Measurements from ENCODE around the gene CREB1.

The CREB1 gene

DNA sequence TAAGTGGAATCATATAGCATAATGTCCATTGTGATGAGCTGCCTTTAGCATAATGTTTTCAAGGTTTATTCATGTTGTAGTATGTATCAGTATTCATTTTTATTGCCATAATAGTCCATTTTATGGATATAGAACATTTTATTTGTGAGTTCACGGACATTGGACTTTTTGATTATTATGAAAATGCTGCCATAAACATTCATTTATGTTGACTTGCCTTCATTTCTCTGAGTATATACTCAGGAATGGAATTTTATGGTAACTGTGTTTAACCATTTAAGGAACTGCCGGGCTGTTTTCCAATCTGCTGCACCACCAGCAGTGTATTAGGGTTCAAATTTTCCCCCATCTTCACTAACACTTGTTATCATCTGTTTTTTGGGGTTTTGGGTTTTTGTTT lies 12.2 kb downstream of the CREB1 start:
- no peak for DNase-seq (ENCODE audit: low read depth in 2 of 2)

DNA sequence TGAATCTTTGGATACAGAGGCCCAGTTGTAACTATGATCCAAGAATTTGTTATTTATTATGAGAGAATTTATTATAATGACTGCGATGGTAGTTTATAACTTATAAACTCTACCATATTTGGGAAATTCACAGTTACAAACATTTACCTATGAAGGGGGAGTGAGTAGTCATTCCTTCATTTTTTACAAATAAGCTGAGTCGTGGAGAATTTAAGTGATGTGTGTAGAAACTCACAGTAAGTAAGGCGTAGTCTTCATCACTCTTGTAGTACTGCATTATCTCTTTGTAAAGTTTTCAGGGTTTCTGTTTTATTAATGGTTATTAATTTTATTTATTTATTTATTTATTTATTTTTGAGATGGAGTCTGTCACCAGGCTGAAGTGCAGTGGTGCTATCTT lies 13.5 kb downstream of the CREB1 start:
- DNase-seq (ENCODE audit: low read depth in 2 of 2), result no peak

DNA sequence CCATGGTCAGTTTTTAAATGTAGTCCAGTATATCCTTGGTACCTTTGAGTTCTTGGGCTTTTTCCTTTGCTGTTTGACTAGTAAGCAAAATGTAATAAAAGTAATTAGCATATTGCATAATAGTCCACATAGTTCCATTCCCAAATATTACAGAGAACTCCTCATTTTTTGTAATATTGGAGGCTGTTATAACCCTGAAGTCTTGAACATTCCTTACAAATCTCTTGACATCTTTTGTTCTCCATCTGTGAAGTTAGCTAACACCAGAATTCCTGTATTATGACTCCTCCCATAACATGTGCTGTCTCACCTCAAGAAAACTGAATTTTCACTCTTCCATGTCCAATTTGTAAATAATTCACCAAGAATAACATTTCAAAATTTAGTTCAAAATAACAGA lies 17.1 kb downstream of the CREB1 start:
- no peak for DNase-seq (ENCODE audit: low read depth in 2 of 2)

DNA sequence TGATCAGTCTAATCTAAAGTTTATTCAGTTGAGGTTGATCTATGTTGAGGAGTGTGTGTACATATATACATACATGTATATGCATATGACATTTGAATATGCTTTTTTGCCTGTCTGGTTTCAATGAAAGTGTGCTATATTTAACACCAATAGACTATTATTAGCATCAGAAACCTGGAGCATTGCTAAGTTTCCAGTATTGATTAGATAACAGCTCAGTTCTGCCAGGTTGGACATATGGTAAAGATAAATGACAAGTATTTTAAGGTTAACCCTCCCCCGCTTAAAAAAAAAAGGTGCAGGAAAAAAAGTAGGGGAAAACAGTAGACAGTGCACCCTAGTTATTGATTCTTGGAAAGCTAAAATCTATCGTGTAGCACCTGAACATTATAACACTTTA lies 19.4 kb downstream of the CREB1 start:
- no peak for DNase-seq (ENCODE audit: low read depth in 2 of 2)

DNA sequence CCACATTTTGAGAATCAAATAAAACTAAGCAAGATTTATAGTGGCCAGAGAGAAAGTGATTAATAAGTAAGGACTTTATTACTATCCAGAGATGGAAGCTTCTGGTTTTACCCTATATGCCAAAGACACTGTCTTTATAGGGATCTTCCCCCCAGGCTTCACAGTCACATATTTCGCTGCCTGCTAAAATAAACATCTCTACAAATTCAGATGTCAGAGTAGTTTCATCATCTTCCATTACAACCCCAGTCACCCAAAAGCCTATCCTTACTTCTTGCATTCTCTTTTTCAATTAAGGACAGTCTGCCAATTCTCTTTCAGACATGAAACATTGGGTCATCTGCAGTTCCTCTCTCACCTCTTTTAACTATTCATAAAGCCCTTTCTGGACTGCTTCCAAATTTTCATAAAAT lies 28.3 kb downstream of the CREB1 start:
- no peak for DNase-seq (ENCODE audit: low read depth in 2 of 2)

DNA sequence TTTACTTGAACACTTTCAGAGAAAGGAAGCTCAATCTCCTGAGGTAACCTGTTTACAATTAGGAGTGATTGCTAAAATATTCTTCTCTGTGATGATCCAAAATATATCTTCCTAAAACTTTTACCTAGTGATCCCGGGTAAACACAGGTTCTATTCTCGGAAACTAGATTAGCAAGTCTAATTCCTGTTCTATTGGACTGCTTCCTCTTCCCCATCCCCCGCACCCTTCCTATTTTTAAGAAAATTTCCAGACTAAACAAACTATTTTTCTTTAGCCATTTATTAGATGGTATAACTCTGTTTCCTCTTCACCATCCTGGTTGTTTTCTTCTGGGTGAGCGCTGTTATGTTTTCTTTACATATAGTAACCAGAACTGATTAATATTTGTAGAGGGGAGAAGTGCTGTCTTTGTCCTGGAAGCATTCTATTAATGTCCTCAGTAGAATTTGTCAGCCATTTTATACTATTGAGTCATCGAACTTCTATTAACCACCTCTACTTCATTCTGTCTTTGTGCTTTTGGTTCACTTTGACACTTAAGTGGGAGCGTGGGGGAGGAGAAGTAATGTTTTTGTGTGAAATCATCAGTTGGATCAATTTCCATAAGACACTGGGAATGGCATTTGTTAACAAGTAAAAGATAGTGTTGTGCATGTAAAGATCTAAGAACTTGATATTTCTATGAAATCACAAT lies 31.8 kb downstream of the CREB1 start:
- no peak for DNase-seq (ENCODE audit: low read depth in 2 of 2)

DNA sequence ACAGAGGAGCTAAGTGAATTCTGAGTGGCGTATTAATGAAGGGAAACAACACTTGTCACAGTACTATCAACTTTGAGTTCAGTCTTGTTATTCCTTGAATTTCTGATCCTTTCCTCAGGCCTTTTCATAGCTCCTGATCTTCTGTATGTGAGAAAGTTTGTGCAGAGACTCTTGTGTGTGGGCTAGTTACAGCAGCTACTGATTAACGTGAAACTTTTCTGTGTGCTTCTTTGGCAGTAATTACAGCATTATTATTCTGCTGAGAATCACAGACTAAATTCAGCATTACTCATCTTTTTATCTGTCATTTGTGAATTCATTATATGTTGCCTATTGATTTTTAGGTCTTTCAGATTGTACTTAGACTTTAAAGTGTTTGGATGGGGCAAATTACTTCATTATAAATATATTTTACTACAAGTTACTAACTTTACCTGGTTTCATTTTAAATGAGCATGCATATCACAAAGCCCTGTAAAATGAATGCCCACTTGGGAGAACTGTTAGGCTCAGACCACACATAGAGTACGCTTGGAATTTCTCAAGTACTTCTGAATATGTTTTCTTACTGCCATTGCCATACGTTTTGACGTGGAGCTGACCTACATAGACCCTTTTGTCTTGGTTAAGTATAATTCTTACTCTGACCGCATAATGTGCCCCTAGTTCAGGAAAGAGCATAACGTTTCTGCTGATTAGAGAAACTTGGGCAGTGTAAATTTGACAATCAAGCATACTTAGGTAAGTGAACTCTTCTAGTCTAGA lies 36.2 kb downstream of the CREB1 start:
- DNase-seq (ENCODE audit: low read depth in 2 of 2), result no peak

DNA sequence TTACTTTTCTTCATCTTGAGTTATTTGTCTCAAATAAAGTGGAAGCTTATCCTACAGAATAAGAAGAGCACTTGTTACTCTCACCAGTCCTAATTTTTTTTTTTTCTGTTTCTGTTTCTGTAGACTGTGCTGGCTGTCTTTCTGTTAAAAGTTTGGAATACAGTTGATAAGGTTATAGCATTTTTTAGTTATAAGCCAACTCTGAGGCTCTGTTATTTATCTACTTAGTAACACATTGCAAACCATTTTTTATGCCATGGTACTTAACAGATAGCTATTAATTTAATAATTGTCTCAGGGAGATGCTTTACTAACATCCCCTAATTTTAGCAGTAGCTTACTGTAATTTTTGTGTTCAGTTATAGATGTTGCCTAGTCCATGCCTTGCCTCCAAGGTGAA lies 37.9 kb downstream of the CREB1 start:
- no peak for DNase-seq (ENCODE audit: low read depth in 2 of 2)

DNA sequence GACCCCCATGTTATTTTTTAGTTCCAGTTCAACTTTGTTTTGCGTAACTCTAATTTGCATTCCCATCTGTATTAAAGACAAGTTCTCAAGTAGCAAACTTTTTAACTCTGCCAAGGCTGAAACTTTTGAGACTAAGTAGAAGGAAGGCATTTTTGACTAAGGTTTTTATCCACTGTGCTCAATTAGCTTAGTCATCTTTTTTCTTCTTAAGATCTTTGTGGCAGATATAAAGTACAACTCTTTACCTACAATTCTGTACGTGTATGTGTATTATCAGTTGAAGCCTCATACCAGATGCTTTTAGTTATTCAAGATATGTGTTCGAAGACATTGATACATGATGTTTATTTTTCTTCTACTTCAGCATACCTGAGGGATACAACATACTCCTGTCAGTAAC lies 41.6 kb downstream of the CREB1 start:
- no peak for DNase-seq (ENCODE audit: low read depth in 2 of 2)

DNA sequence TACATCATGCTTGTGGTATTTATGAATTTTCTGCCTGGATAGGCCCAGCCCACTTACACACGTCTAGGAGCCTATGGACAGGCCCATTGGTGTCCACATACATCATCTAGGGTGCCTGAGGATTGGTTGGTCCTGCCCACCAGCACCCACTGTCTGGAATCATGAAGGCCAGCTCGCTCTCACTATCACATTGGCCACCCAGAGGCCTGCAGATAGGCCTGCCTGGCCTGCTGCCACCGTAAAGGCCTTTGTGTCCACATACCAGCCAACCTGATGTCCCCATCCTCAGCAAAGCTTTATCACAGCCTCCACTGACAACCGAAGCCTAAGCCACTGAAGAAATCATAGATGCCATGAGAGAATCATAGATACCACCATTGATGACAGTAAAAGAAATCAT lies 55.2 kb downstream of the CREB1 start:
- no peak for DNase-seq (ENCODE audit: low read depth in 2 of 2)

DNA sequence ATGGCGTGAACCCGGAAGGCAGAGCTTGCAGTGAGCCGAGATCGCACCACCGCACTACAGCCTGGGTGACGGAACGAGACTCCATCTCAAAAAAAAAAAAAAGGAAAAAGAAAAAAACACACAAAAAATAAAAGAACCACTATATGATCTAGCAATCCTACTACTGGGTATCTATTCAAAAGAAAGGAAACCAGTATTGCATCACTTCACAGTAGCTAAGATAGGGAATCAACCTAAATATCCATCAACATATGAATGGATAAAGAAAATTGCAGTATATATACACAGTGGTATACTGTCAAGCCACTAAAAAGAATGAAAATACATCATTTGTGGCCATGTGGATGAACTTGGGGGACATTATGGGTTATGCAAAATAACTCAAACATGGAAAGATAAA lies 57.5 kb downstream of the CREB1 start:
- DNase-seq (ENCODE audit: low read depth in 2 of 2), result no peak

DNA sequence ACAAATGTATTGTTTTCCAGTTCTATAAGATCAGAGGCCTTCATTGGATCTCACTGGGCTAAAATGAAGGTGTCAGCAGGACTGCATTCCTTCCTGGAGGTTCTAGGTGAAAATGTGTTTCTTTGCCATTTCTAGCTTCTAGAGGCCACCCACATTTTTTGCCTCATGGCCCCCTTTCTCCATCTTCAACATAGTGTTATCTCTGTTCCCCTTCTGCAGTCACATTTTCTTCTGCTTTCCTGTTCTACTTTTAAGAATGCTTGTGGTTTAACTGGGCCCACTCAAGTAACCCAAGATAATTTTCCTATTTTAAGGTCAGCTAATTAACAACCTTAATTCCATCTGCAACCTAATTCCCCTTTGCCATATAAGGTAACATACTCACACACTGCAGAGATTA lies 59.4 kb downstream of the CREB1 start:
- no peak for DNase-seq (ENCODE audit: low read depth in 2 of 2)

DNA sequence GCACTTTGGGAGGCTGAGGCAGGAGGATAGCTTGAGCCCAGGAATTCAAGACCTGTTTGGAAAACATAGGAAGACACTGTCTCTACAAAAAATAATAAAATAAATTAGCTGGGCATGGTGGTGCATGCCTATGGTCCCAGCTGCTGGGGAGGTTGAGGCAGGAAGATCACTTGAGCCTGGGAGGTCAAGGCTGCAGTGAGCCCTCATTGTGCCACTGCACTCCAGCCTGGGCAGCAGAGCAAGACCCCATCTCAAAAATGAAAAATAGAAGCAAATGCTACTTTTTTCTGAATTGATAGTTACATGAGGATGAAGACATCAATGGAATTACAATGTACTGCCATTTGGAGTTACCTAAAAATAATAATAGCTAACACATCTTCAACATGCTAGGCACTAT lies 63.5 kb downstream of the CREB1 start:
- DNase-seq (ENCODE audit: low read depth in 2 of 2), result no peak

DNA sequence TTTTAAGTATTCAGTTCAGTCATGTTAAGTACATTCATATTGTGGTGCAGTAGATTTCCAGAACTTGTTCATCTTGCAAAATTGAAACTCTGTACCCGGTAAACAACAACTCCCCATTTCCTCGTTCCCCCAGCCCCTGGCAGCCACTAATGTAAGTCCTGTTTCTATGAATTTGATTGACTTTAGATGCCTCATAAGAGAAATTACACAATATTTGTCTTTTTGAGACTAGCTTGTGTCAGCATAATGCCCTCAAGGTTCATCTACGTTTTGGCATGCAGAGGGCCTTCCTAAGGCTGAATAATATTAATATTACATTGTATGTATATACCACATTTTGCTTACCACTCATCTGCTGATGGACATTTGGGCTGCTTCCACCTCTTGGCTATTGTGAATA lies 64.5 kb downstream of the CREB1 start:
- DNase-seq (ENCODE audit: low read depth in 2 of 2), result no peak

DNA sequence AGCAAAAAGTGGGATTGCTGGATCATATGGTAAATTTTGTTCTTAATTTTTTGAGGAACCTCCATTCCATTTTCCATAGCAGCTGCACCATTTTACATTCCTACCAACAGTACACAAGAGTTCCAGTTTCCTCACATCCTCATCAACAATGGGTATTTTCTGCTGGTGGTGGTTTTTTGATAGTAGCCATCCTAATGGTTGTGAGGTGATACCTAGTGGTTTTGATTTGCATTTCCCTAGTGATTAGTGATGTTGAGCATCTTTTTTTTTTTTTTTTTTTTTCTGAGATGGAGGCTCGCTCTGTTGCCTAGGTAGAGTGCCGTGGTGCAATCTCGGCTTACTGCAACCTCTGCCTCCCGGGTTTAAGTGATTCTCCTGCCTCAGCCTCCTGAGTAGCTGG lies 65.0 kb downstream of the CREB1 start:
- no peak for DNase-seq (ENCODE audit: low read depth in 2 of 2)

DNA sequence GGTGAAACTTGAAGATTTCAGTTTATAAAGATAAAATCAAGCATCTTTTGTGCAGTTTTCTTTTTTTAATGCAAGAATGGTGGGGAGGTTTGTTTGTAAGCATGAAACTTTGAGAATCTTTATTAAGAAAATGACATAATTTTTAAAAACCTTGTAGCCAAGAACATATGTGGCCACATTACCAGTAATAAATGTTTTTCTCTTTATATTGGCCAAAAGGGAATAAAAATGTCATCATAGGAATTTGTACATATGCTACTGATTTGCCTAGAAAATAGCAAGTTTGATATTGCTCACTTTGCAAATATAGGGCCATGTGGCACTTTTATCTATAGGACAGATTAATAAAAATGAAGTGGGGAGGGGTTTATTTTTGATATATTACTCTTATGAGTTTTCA lies 69.9 kb downstream of the CREB1 start:
- no peak for DNase-seq (ENCODE audit: low read depth in 2 of 2)

DNA sequence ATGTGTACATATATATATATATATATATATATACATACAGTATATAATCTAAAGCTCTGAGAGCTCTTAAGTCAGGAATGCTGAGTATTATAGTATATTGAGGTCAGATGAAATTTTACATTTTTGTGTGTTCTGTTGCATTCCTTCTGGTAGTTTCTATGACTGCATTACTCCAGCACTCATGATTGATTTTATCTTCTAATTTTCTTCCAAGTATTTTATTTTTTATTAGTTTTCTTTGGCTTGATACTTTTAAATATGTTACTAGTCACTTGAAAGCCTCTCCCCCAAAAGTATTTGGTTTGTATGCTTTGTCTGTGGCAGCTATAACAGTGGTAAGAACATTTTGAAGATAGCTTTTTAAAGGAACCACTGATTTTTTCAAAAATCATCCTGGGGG lies 70.5 kb downstream of the CREB1 start:
- DNase-seq (ENCODE audit: low read depth in 2 of 2), result no peak

DNA sequence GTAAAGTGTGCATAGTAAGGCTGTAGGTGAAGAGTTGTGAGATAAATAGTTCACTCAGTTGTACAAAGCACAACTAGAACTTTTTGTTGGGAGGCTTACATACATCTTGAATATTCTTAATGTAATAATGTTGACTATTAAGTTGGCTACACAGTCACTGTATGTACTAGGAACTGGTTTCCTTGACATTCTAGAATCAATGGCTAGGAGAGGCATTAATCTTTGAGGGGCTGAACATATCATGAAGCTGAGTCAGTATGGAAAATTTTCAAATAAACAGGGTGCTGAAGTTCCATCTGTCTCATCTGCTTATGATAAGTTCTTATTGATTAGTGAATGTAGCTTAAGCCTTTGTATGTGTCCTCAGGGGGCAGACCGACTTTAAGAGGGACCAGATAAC lies 72.0 kb downstream of the CREB1 start:
- DNase-seq (ENCODE audit: low read depth in 2 of 2), result no peak

DNA sequence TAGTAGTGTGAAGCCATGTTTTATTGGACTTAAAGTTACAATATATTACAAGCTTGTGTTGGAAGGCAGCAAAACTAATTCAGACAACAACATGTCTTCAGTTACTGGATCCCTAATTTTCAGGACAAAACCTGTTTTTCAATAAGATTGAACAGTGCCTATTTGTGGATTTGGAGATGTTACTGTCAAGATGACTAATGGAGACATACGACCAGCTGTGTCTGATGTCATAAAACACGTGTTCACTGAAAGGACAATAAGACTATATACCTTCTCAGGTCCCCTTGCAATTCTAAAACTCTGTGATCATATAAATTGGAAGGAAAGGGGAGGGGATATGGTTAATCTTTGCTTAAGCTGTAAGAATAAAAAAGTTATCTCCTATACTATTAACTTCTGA lies 73.7 kb downstream of the CREB1 start:
- no peak for DNase-seq (ENCODE audit: low read depth in 2 of 2)

DNA sequence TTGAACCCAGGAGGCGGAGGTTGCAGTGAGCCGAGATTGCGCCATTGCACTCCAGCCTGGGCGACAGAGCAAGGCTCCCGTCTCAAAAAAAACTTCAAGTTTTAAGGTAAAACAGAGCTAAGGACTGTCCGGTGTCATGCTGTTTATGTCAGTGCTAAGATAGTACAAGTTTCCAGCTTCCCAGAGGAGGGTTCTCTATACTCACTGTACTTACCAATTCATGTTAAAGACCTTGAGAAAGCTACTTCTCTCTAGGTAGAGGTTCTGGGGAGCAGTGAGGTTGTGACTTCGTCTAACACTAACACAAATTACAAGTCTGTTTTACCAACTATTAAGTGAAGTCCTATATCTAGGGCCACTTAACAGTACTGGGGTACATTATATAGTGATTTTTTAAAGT lies 76.6 kb downstream of the CREB1 start:
- no peak for DNase-seq (ENCODE audit: low read depth in 2 of 2)

DNA sequence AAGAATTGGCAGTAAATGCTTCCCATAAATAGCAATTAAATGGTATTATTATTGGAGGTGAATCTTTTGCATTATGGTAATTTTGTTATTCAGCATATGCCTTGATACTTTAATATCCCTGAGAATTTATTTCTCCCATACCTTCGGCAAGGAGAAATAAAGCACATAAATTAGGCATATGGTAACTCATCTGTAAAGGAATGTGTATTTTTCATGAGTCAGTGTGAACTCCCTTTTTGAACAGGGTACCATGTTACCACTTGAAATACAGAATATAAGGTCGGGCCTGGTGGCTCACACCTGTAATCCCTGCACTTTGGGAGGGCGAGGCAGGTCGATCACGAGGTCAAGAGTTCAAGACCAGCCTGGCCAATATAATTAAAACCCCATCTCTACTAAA lies 77.1 kb downstream of the CREB1 start:
- no peak for DNase-seq (ENCODE audit: low read depth in 2 of 2)

DNA sequence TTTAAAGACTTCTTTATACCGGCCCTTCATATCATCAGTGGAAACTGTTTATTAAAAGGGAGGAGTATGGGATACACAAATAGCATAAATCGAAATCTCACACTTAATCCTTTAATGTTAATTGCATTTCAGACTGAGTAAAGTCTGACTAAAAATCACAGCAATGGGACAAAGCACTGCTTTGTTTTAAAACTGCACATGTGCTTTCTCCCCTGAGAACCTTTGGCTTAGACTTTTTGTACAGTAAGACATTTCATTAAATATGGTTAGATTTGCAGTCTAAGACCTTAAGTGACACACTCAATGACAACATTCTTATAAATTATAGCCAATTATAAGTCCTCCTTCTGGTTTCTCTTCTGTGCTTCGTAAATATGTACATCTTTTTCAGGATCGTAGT lies 83.0 kb downstream of the CREB1 start:
- no peak for DNase-seq (ENCODE audit: low read depth in 2 of 2)

DNA sequence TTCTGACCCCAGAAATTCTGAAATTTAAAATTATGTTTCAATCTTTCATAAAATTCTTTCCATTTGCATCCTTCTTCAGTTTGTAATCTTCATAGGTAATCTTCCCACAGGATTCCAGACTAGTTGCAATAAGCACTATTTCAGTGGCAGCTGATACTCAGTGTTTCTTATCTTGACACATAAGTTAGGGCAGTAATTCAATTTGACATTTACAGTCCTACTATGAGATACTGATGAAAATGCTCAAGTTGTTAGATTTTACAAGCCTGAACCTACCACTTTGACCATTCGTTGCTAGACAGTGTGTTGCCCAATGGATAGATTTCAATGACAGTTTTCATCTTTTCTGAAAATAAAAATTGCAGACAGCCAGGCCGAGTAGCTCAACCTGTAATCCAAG lies 85.1 kb downstream of the CREB1 start:
- DNase-seq (ENCODE audit: low read depth in 2 of 2), result no peak

DNA sequence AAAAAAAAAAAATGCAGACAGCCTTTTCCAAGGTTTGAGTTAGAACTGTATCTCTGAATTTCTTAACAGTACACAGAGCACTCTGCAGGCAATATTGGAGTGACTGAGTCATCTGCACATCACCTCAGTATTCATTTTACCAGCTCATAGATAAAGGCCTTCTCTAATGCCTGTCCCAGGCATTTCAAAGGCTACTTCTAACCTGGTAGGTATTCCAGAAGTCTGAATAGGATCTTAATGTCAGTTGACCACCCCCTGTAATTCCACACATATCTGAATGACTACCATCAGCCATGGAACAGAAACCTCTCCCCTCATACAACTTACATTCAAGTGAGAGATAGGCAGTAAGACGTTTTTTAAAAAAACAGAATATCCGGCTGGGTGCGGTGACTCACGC lies 86.4 kb downstream of the CREB1 start:
- DNase-seq (ENCODE audit: low read depth in 2 of 2), result no peak

Data from stimulated activated CD8-positive, alpha-beta memory T cell treated with anti-CD3 and anti-CD28 coated beads, Interleukin-7, amount 100 ng/mL, for 4 hours (primary cell).